Testis (tissue), 2 donors: Measurements from ENCODE around the gene SMIM10L2A.

Experiments
- POLR2A ChIP-seq: fragments of 450-650 bp; IDR thresholded peaks from one replicate; pipeline ENCODE4 v1.6.1; 2017; ENCODE audit warnings: antibody characterized with exemption, mild to moderate bottlenecking, moderate library complexity
- TF ChIP-seq, protein P1 (sequence below), 3 experiments: fragments of 450-650 bp in 2 of 3; fragments of 200-600 bp in 1 of 3; sonication (generic) in 1 of 3; IDR thresholded peaks; one replicate each; pipeline ENCODE4 v1.5.1; 2016 to 2019; ENCODE audit warnings: antibody characterized with exemption in 3 of 3, mild to moderate bottlenecking in 2 of 3, moderate library complexity in 1 of 3

DNA sequence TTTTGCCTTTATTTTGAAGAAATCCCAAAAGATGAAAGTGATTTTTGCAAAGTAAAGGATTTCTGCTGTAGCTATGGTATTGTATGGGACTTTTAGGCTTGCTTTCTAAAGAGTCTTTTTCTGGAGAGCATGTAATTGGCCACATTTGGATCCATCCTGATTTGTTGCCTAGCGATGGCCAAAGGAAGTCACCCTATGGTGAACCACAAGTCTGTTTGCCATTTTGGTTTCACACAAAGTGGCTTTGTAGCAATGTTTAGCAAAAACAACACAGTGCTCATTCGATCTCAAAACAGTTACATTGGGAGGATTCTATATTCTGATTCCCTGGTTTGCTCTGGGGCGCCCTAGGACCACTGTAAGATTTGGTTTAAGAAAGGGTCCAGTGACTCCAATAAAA, 54.6 kb downstream of the SMIM10L2A start:
- TF ChIP-seq, protein P1, sequence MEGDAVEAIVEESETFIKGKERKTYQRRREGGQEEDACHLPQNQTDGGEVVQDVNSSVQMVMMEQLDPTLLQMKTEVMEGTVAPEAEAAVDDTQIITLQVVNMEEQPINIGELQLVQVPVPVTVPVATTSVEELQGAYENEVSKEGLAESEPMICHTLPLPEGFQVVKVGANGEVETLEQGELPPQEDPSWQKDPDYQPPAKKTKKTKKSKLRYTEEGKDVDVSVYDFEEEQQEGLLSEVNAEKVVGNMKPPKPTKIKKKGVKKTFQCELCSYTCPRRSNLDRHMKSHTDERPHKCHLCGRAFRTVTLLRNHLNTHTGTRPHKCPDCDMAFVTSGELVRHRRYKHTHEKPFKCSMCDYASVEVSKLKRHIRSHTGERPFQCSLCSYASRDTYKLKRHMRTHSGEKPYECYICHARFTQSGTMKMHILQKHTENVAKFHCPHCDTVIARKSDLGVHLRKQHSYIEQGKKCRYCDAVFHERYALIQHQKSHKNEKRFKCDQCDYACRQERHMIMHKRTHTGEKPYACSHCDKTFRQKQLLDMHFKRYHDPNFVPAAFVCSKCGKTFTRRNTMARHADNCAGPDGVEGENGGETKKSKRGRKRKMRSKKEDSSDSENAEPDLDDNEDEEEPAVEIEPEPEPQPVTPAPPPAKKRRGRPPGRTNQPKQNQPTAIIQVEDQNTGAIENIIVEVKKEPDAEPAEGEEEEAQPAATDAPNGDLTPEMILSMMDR (IDR thresholded peaks at IDR 0.05), result no peak
- no peak for TF ChIP-seq POLR2A
